ENCODE results near the gene NPW.

The NPW gene

GRCh38 chr16:2026461-2027023 is 7.0 kb downstream of the NPW start, which contains the start of gene NHERF2:
Gene NHERF2 (plus strand): TSS chr16:2026902. CDS start chr16:2027006, 104 bp downstream.
- peak within 1 kb of the TSS; percentile 97 for H3K27ac ChIP-seq
- no peak for TF ChIP-seq CTCF (conservative IDR thresholded peaks at IDR 0.05)

GRCh38 chr16:2027024-2028010 is 7.7 kb downstream of the NPW start:
- H3K27ac ChIP-seq = peak overlapping the region; percentile 97
- TF ChIP-seq CTCF (conservative IDR thresholded peaks at IDR 0.05) (no peak; the same call in 1 of the 2 replicates), ZFX (IDR thresholded peaks at IDR 0.05) (no peak)

- no peak for TF ChIP-seq CTCF (conservative IDR thresholded peaks at IDR 0.05)
- TF ChIP-seq ZFX (IDR thresholded peaks at IDR 0.05) = no peak
- H3K27ac ChIP-seq = peak overlapping the region; percentile 97
These were observed 8.6 kb downstream of the NPW start for GRCh38 chr16:2028146-2028545.

- TF ChIP-seq ZFX (IDR thresholded peaks at IDR 0.05) (no peak), CTCF (conservative IDR thresholded peaks at IDR 0.05) (no peak)
- peak overlapping the region; percentile 97; the same call in 1 of the 2 replicates for H3K27ac ChIP-seq
These were observed 9.1 kb downstream of the NPW start for GRCh38 chr16:2028620-2029220.

GRCh38 chr16:2029350-2029749 is 9.8 kb downstream of the NPW start:
- TF ChIP-seq CTCF (conservative IDR thresholded peaks at IDR 0.05) (no peak), ZFX (IDR thresholded peaks at IDR 0.05) (no peak)
- H3K27ac ChIP-seq = no peak overlapping the region; the same call in 1 of the 2 replicates

- H3K27ac ChIP-seq = no peak overlapping the region
- no peak for TF ChIP-seq ZFX (IDR thresholded peaks at IDR 0.05)
- TF ChIP-seq CTCF (conservative IDR thresholded peaks at IDR 0.05) = no peak
These were observed 10.5 kb downstream of the NPW start for GRCh38 chr16:2030036-2030435.
